ENCODE measurements around the gene IFNL1. TPM values are rescaled to one million over a fixed set of nuclear protein-coding genes. Genes with fewer than 3 reads are reported as not detected.
"Not testable (repeated sequence)": the region's sequence is repeated elsewhere in the genome, so short reads cannot be mapped to it uniquely, and the experiment has no call there.

IFNL1 gene
- total RNA-seq, 1 experiment from 2014 or later, result not detected

DNA sequence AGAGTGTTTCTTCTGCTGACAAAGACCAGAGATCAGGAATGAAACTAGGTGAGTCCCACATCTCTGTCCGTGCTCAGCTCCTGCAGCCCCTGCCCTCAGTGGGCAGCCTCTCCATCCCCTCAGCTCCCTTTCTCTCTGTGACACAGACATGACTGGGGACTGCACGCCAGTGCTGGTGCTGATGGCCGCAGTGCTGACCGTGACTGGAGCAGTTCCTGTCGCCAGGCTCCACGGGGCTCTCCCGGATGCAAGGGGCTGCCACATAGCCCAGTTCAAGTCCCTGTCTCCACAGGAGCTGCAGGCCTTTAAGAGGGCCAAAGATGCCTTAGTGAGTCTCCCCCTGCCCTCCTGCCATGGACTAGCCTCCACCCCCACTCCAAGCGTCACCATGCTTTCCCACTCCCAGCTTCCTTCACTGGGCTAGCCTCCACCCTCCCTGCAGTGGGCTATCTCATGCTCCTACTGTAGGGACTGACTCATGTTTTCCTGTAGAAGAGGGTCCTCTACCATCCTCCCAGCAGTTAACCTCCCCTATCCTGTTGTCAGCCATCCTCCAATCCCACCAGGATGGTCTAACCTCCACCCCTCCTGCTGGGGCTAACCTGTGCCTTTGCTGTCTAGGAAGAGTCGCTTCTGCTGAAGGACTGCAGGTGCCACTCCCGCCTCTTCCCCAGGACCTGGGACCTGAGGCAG lies 27.5 kb upstream of the IFNL1 start:
- in situ Hi-C loops (cut with HindIII; ENCODE audit: low pct_unique_long_range_greater_than_20kb, low sequenced_read_pairs); DNase-seq (ENCODE audit: low read depth): not testable (repeated sequence)

DNA sequence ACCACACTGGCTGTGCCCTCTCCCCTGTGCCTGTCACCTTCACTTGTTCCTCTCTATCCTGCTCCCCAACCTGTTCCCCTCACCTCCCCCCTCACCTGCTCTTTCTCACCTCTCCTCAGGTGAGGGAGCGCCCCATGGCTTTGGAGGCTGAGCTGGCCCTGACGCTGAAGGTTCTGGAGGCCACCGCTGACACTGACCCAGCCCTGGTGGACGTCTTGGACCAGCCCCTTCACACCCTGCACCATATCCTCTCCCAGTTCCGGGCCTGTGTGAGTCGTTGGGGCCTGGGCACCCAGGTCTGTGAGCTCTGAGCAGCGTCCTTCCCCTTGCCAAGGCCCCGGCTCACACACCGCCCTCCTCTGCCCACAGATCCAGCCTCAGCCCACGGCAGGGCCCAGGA lies 26.8 kb upstream of the IFNL1 start:
- in situ Hi-C loops (cut with HindIII; ENCODE audit: low pct_unique_long_range_greater_than_20kb, low sequenced_read_pairs); DNase-seq (ENCODE audit: low read depth): not testable (repeated sequence)

DNA sequence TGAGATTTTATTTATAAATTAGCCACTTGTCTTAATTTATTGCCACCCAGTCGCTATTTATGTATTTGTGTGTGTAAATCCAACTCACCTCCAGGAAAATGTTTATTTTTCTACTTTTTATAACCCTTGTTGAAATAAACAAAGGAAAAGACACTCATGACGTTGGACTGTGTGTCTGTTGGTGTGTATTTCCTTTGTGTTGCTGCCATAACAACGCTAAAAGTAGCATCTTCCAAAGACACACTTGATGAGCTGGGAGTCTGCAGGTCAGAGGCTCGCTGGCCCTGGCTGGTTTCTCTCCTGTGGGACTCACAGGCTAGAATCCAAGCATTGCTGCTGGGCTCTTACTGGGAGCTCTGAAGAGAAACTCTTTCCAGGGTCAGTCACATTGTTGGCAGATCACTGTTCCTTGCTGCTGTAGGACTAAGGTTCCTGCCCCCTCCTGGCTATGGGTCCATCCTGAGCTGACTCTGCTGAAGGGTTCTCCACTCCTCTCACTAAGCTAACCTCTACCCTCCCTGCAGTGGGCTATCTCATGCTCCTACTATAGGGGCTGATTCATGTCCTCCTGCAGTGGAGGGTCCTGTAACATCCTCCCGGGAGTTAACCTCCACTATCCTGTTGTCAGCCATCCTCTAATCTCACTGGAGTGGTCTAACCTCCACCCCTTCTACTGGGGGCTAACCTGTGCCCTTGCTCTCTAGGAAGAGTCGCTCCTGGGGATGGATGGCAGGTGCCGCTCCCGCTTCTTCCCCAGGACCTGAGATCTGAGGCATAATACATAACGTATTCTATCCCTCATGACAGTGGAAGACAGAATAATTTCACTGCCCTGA lies 26.0 kb upstream of the IFNL1 start:
- in situ Hi-C loops (cut with HindIII; ENCODE audit: low pct_unique_long_range_greater_than_20kb, low sequenced_read_pairs), result no loop called here
- DNase-seq (ENCODE audit: low read depth), result peak; percentile 15

DNA sequence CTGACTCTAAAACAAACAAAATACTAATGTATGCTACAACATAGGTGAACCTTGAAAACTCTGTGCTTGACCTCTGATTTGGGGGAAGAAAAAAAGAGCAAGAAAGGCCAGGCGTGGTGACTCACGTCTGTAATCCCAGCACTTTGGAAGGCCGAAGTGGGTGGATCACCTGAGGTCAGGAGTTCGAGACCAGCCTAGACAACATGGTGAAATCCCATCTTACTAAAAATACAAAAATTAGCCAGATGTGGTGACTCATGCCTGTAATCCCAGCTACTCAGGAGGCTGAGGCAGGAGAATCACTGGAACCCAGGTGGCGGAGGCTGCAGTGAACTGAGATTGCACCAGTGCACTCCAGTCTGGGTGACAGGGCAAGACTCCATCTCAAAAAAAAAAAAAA lies 22.3 kb upstream of the IFNL1 start:
- peak; percentile 19 for DNase-seq (ENCODE audit: low read depth)
- in situ Hi-C loops (cut with HindIII; ENCODE audit: low pct_unique_long_range_greater_than_20kb, low sequenced_read_pairs), result not testable (repeated sequence)

DNA sequence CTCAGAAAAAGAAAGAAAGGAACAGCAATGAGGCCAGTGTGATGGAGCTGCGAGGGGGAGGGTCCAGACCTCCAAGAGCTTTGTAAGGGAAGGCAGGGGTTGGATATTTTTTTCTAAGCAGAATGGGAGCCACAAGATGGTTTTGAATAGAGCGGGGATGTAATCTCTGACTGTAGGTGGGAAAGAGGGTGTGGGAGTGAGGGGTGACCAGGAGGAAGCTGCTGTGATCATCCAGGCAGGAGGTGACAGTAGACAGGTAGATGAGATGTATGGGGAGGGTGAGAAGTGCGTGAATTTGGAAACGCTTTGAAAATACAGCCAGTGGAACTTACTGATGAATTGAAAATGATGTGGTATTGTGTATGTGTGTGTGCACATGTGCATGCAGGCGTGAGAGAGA lies 20.6 kb upstream of the IFNL1 start:
- in situ Hi-C loops (cut with HindIII; ENCODE audit: low pct_unique_long_range_greater_than_20kb, low sequenced_read_pairs), result no loop called here
- no peak for DNase-seq (ENCODE audit: low read depth)

DNA sequence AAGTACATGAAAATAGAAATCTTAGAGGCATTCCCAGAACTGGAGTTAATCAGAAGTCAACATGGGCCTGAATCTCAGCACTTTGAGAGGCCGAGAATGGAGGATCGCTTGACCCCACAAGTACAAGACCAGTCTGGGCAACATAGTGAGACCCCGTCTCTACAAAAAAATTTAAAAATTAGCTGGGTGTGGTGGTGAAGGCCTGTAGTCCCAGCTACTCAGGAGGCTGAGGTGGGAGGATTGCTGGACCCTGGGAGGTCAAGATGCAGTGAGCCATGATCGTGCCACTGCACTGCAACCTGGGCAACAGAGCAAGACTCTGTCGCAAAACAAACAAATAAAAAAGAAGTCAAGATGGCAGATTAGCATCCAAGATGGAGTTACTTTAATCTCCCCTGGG lies 19.5 kb upstream of the IFNL1 start:
- DNase-seq (ENCODE audit: low read depth), result no peak
- in situ Hi-C loops (cut with HindIII; ENCODE audit: low pct_unique_long_range_greater_than_20kb, low sequenced_read_pairs), result no loop called here

DNA sequence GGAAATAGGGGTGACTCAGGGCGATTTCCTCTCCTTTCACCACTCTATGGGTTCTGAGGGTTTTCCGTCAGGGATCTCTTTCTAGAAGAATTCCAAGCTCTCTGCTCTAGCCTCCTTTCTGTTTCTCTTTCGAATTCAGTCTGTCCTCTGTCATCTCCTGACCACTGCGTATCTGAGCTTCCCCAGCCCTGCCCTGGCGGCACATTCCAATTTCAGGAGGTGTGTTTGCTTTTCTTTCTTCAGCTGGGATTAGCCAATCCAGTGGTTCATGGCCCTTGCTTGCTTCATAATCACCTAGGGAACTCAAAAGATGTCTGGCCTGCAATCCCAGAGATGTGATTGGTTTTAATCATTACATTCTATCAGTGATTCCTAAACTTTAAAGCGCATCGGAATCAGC lies 18.6 kb upstream of the IFNL1 start:
- DNase-seq (ENCODE audit: low read depth), result no peak
- in situ Hi-C loops (cut with HindIII; ENCODE audit: low pct_unique_long_range_greater_than_20kb, low sequenced_read_pairs), result no loop called here

DNA sequence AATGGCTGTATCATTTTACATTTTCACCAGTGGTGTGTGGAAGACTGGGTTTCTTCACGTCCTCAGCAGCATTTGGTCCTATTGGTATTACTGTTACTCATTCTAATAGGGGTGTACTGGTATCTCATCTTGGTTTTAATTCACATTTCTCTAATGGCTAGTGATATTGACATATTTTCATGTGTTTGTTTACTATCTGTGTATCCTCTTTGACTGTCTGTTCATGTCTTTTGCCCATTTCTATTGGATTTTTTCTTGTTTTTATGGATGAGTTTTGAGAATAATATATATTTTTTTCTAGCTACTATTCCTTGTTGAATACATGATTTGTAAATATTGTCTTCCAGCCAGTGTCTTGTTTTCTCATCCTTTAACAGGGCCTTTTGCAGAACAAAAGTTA lies 14.2 kb upstream of the IFNL1 start:
- no peak for DNase-seq (ENCODE audit: low read depth)
- in situ Hi-C loops (cut with HindIII; ENCODE audit: low pct_unique_long_range_greater_than_20kb, low sequenced_read_pairs), result no loop called here

DNA sequence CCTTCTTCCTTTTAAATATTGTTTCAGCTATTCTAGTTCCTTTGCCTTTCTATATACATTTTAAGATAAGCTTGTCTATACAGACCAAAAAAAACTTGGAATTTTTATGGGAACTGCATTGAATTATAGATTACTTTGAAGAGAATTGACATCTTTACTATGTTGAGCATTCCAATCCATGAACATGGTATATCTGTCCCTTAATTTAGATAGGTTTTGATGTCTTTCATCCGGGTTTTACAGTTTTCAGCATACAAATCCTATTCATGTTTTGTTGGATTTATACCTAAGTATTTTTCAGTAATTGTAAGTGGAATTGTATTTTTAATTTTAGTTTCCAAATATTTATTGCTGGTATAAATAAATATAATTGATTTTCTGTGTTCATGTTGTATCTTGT lies 12.2 kb upstream of the IFNL1 start:
- in situ Hi-C loops (cut with HindIII; ENCODE audit: low pct_unique_long_range_greater_than_20kb, low sequenced_read_pairs), result no loop called here
- DNase-seq (ENCODE audit: low read depth), result no peak

DNA sequence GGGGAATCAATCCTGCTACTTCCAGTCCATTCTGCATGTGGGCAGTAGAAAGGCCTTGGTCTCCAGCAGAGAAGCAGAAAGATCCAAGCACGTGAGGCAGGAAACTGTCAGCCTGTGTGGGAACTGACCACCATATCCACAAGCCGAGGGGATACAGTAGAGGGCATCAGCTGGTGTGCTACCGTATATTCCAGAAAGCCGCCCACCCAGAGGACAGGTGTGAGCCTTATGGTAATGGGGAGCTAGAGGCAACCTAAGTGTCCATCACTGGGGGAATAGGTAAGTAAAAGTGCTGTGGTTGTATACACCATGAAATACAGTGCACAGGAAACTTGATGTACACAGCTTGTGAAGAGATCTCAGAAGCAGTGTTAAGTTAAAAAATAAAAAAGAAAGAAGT lies 2.8 kb upstream of the IFNL1 start:
- DNase-seq (ENCODE audit: low read depth), result no peak
- in situ Hi-C loops (cut with HindIII; ENCODE audit: low pct_unique_long_range_greater_than_20kb, low sequenced_read_pairs), result no loop called here

DNA sequence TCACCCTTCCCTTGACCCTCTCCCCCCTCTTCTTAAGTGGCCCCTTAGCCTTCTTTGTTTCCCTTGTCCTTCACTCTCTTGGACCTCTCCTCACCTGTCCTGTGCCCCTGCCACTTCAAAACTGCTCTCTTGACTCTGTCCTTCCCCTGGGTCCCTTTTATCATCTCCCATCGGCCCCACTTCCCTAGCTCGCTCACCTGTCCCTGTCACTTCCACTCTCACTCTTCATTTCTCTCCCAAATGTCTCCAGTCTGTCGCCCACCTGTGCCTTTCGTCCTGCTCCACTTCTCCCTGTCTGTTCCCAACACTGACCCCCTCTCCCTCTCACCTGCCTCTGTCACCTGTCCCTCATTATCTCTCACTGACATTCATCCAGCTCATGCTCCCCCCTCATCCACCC lies 699 bp downstream of the IFNL1 start:
- no peak for DNase-seq (ENCODE audit: low read depth)
- in situ Hi-C loops (cut with HindIII; ENCODE audit: low pct_unique_long_range_greater_than_20kb, low sequenced_read_pairs), result no loop called here

DNA sequence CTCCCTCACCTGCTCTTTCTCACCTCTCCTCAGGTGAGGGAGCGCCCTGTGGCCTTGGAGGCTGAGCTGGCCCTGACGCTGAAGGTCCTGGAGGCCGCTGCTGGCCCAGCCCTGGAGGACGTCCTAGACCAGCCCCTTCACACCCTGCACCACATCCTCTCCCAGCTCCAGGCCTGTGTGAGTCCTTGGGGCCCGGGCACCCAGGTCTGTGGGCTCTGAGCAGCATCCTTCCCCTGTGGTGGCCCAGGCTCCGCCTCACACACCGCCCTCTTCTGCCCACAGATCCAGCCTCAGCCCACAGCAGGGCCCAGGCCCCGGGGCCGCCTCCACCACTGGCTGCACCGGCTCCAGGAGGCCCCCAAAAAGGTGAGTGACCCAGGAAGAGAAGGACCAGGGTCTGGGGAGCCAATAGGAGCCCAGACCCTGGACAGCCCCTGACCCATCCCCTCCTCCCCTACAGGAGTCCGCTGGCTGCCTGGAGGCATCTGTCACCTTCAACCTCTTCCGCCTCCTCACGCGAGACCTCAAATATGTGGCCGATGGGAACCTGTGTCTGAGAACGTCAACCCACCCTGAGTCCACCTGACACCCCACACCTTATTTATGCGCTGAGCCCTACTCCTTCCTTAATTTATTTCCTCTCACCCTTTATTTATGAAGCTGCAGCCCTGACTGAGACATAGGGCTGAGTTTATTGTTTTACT lies 1.9 kb downstream of the IFNL1 start:
- DNase-seq (ENCODE audit: low read depth), result no peak
- in situ Hi-C loops (cut with HindIII; ENCODE audit: low pct_unique_long_range_greater_than_20kb, low sequenced_read_pairs), result no loop called here

DNA sequence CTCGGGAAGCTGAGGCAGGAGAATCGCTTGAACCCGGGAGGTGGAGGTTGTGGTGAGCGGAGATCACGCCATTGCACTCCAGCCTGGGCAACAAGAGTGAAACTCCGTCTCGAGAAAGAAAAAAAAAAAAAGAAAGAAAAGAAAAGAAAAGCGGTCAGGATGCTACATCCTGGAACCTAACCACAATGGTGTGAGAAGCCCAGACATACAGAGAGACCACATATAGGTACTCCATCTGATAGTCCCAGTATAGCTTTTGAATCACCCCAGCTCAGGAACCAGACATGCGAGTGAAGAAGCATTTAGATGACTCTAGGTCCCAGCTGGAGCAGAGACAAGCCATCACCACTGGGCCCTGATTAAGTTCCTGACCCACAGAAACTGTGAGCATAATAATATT lies 3.2 kb downstream of the IFNL1 start:
- no peak for DNase-seq (ENCODE audit: low read depth)
- in situ Hi-C loops (cut with HindIII; ENCODE audit: low pct_unique_long_range_greater_than_20kb, low sequenced_read_pairs), result no loop called here

DNA sequence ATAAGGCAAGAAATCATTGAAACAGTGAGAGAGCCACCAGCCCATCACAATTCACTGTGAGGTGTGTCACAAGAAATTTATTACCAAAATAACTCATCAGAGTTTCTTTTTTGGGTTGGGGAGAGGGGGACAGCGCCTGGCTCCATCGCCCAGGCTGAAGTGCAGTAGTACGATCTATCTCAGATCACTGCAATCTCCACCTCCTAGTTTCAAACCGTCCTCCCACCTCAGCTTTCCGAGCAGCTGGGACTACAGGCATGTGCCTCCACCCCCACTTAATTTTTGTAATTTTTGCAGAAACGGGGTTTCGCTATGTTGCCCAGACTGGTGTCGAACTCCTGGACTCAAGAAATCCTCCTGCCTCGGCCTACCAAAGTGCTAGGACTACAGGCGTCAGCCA lies 3.6 kb downstream of the IFNL1 start:
- in situ Hi-C loops (cut with HindIII; ENCODE audit: low pct_unique_long_range_greater_than_20kb, low sequenced_read_pairs), result no loop called here
- no peak for DNase-seq (ENCODE audit: low read depth)

DNA sequence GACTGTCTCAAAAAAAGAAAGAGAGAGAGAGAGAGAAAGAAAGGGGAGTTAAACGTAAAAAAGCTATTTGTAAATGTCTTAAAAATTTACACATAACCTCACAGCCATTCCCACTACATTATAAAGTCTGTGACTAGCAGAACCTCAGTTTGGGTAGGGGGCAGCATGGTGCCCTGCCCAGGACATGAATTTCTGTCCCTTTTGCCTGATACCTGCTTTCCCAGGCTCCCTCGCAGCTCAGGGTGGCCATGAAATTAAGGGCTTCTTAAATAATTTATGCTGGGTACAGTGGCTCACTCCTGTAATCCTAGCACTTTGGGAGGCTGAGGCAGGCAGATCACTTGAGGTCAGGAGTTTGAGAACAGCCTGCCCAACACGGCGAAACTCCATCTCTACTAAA lies 4.8 kb downstream of the IFNL1 start:
- DNase-seq (ENCODE audit: low read depth), result no peak
- in situ Hi-C loops (cut with HindIII; ENCODE audit: low pct_unique_long_range_greater_than_20kb, low sequenced_read_pairs), result no loop called here

DNA sequence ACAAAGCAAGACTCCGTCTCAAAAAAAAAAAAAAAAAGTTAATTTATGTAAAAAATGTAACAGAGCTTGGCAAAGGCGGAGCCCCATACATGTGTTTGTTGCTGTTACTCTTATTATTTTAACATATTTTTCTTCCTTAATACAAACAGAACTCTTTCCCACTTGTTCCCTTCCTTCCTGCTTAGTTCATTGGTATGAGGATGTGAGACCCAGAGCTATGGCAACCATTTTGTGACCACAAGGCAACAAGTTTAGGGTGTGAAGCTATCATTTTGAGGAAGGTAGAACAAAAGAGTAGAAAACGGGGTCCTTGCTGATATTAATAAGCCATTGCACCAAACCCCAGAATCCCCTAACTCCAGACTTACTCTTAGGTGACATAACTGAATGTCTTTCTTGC lies 5.4 kb downstream of the IFNL1 start:
- in situ Hi-C loops (cut with HindIII; ENCODE audit: low pct_unique_long_range_greater_than_20kb, low sequenced_read_pairs), result no loop called here
- DNase-seq (ENCODE audit: low read depth), result no peak

DNA sequence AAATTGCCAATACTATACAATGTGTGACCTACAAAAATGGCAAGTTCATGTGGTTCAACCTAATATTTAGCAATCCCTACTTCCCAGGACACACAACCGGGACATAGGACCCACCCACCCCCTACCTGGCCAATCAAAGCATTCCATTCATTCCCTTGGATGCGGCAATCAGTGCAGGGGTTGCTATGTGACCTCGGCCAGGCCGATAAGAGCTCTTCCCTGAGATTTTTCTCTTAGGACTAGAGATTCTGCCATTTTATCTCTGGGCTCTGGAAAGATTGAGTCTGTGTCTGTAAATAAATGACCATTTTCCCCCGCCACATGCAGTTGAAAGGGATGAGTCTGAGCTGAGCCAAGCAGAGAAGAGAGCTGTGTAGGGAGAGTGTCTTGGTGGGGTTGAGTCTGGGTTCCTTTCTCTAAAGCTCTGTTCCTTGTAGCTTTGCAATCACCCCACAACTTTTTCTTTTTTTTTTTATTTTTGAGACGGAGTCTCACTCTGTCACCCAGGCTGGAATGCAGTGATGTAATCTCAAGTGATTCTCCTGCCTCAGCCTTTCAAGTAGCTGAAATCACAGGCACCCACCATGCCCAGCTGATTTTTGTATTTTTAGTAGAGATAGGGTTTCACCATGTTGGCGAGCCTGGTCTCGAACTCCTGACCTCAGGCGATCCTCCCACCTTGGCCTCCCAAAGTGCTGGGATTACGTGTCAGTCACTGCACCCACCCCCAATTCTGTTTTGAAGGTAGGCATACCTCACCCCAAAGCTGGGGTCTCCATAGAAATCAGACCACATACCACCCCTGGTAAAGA lies 7.4 kb downstream of the IFNL1 start:
- DNase-seq (ENCODE audit: low read depth), result no peak
- in situ Hi-C loops (cut with HindIII; ENCODE audit: low pct_unique_long_range_greater_than_20kb, low sequenced_read_pairs), result no loop called here

DNA sequence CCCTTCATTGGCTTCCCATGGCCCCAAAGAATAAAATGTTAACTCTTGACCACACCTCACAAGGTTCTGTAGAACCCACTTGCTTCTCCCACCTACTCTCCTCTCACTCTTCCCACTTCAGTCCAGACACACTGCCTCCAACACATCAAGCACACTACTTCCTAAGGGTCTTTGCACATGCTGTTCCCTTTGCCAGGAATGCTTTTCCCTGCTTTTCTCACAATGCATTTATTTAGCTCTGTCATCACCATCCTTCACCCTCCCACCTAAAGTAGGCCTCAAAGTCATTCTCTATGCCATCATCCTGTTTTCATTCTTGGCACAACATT lies 7.9 kb downstream of the IFNL1 start:
- in situ Hi-C loops (cut with HindIII; ENCODE audit: low pct_unique_long_range_greater_than_20kb, low sequenced_read_pairs), result no loop called here
- no peak for DNase-seq (ENCODE audit: low read depth)

Data from Caki2 (cell line).